G401 (cell line): Measurements from ENCODE around the gene FKBP6. TPM values are rescaled to one million over a fixed set of nuclear protein-coding genes. Genes with fewer than 3 reads are reported as not detected.
"Not testable (repeated sequence)": the region's sequence is repeated elsewhere in the genome, so short reads cannot be mapped to it uniquely, and the experiment has no call there.

Experiments
- DNase-seq: peaks from one replicate; pipeline ENCODE4 v3.0.0-alpha.2; 2015; ENCODE audit warnings: low spot score
- in situ Hi-C: cut with HindIII; loops from 2 replicates; pipeline ENCODE4 v1.10.0; 2016; ENCODE audit warnings: low sequenced_read_pairs, mixed read lengths
- total RNA-seq: library from RNA; depleted of rRNA; stranded (reverse); fragments of >200 nt; shearing (Covaris generic); gene quantifications from 2 replicates; pipeline ENCODE4 v1.2.3, GENCODE V29; 2014

FKBP6 gene
- total RNA-seq, 1 experiment from 2014 or later: not detected

DNA sequence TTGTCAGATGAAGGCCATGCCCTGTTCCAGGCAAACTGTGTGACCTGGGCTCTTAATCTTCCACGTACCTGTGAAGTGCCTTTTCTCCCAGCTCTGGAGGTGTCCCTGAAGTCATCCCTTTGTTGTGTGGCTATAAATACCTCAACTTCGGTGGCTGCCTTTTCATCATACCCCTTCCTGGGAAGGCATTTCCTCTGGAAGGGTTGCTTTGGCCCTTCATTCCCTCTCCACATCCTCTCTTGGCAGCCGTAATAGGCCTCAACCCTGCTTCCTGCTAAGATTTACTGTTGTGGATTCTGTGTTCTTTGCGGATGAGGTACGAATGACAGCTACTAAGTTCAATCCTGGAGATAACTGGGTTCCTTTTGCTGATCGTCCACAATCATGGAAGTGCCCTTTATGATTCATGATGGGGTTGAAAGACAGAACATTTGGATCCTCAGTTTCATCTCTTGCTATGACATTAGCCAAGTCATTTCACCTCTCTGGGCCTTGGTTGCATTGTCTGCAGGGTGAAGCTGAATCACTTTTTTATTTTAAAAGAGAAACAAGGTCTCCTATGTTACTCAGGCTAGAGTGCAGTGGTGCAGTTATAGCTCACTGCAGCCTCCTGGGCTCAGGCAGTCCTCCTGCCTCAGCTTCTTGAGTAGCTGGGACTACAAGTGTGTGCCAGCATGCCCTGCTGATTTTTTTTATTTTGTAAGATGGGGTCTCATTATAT lies 23.6 kb downstream of the FKBP6 start:
- DNase-seq: no peak
- in situ Hi-C loops: no loop called here

DNA sequence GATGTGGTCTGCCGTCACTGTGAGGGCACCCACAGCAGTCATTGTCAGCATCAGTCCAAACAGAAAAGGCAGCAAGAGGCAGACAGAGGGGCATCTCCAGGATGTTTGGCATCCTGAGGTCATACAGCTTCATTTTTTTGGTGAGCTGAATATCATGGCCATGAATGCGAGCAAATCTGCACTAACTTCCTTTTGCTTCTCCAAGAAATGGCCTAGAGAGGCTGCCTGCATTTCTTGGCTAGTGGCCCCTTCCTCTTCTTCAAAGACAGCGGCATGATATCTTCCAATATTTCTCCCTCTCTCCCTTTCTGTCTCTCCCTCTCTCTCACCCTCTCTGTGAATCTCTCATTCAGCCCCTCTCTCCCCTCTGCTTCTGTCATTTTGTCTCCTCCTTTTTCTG lies 24.8 kb downstream of the FKBP6 start:
- in situ Hi-C loops: no loop called here
- DNase-seq: no peak

DNA sequence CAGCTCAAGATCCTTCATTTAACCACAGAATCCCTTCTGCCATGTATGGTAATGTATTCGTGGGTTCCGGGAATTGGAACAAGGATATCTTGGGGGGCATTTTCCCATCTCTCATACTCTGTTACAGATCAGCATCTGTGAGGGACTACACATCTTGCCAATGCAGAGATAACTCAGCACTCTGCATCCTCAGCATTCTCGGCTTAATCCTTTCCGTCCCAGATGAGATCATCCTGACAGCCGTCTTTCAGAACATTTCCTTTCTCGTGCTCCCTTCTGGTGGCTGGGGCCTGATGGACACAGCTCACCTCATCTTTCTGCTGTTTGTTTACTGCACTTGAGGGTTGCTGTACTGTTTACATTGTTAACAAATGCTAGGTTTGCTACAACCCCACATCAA lies 25.3 kb downstream of the FKBP6 start:
- in situ Hi-C loops: no loop called here
- DNase-seq: no peak

- no peak for DNase-seq
- in situ Hi-C loops: no loop called here
Observed at GRCh38 chr7:73354196-73354595, 26.2 kb downstream of the FKBP6 start.

DNA sequence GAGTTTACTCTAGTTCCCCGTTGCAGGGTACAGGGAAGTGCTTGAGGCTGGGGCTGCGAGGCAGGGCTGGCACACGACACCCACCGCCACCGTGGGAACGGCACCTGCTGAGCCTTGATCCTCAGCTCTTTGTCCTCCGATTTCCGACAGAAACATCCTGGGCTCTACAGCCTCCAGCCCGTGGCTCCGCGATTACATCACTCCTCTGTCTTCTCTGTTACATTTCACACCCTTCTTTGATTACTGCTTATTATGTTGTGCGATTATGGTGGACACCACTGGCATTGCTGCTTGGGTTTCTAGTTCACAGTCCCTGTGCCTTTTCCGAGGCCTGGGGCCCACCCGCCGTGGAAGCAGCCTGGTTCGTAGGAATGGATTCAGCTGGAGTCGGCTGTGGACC lies 26.9 kb downstream of the FKBP6 start:
- DNase-seq: no peak
- in situ Hi-C loops: no loop called here

- in situ Hi-C loops: no loop called here
- DNase-seq: no peak
Observed at GRCh38 chr7:73356159-73356558, 28.2 kb downstream of the FKBP6 start.

- DNase-seq: no peak
- in situ Hi-C loops: no loop called here
Observed at GRCh38 chr7:73358590-73359275, 30.8 kb downstream of the FKBP6 start.

DNA sequence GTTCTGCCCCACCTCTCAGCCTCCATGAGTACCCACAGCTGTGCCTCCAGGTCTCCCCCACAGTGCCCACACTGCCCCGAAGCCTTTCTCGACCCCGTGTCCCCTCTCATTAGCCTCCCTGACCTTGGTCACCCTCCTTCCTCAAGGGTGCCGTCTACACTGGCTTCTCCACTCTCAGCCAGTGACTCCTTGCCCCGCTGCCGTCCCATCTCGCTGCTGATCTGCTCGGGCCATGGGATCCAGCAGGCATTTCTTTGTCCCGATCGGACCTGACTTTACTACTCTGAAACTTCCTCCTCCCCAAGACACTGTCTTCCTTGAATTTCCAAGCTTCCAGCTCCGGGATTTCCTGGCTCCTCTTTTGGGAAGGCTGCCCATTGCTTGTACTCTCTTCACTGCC lies 31.3 kb downstream of the FKBP6 start:
- in situ Hi-C loops: no loop called here
- DNase-seq: no peak

DNA sequence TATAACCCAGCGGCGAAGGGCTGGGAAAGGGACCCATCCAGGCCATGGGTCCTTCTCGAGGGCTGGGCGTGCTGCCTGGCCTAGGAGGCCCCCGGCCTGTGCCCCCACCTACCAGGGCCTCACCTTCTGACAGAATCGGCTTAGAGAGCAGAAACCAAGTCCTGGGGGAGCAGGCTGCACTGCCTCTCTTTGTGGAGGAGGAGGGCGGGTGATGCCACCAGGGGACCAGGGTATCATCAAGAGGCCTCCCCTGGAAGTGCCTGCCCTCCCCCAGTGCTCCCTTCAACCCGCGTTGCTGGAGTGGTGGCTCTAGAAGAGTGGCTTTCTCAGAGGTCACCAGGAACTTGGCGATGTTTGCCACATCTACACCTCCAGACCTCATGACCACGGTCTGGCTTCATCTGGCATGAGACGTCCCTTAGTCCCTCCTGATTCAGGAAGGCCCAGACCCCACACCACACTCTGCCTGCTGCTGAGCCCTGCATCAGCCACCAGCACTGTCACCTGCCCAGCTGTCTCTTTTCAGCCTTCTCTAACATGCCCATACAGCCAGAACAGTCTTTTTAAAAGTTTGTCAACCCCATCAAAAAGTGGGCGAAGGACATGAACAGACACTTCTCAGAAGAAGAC lies 31.9 kb downstream of the FKBP6 start:
- no peak for DNase-seq
- in situ Hi-C loops: no loop called here

GRCh38 chr7:73360590-73360989 lies 32.6 kb downstream of the FKBP6 start:
- in situ Hi-C loops, DNase-seq: not testable (repeated sequence)

DNA sequence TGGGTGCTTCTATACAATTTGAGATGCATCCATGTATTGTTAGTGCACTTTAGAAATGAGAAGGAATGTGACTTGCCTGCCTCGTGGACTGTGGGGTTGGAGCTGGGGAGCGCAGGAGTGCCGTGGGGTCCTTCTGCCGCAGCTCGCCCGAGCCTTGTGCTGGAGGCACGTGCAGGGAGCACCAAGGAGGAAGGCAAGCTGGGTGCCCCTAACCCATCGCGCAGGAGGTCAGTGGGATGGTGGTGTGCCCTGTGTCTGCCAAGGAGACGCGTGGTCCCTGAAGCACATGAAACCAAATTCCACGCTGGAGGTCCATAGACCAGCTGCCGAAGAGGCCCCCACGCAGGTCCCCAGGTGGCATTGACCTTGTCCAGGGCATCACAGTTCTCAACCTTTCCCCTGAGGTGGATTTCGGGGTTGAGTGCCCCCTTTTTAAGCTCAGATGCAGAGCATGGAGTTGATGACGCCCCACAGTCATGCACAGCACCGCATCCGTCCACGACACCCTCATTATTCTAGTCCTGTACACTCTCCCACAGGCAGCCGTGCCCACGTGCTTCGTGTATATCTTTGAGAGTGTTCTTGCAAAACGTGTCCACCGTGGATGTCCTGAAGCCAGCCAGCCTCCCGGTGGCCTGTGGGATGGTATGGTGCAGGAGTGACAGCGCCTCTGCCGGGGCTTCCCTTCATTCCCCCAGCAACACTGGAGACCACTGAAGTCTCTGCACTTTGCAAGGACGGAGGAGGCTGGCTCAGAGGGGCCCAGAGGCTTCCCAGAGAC lies 35.5 kb downstream of the FKBP6 start:
- in situ Hi-C loops: no loop called here
- DNase-seq: no peak

DNA sequence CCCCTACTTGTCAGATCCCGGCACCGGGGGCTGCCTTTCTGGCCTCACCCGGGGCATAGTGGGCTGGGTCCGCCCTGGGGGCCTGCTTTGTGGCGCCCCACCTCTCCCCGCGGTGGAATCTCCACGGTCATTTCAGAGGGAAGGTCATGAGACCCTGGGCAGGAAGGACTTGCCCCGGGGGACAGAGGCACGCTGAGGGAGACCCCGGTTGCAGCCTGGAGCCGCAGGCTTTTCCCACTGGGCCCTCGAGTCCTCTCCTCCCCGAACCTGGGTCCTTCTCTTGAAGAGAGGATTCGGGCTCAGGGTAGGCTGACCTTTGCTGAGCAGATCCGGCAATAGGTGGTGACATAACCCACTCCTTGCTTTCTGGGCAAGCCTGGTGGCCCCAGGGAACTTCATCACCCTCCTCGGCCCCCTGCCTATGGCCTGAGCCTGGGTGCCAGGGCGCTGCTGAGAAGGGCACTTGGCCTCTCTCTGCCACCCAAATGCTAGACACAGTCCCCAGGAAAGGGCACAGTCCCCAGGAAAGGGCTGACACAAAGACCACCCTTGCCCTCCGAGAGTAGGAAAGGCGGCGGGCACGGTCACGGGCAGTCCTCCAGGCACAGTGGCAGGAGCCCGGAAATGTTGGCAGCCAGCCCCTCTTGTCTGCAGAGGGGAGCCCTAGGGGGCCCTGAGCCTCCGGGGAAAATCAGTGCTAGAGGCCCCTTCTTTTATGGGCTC lies 36.2 kb downstream of the FKBP6 start:
- DNase-seq: peak; percentile 4
- in situ Hi-C loops: no loop called here

- in situ Hi-C loops: no loop called here
- DNase-seq: no peak
Observed at GRCh38 chr7:73366127-73366526, 38.2 kb downstream of the FKBP6 start.

DNA sequence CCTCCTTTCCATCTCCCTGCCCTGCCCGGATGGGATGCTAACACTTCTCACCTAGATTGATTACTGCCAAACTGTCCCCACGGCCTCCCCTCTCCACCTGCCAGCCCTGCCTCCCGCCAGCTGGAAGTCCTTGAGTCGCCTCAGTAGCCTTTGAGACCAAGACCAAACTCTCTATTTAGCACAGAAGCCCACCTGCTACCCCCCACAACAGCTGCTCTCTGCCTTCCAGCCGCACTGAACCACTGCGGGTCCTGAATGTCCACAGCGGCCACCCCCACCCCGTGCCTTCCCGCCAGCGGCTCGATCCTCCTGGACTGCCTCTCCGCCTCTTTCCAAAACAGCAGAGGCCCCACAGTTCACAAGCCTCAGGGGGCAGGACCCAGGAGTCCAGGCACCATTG lies 39.0 kb downstream of the FKBP6 start:
- DNase-seq: no peak

GRCh38 chr7:73369009-73369408 lies 41.0 kb downstream of the FKBP6 start:
- no peak for DNase-seq
- in situ Hi-C loops: no loop called here

More for the DNA sequence above, 39.0 kb downstream of the FKBP6 start:
- in situ Hi-C loops: no loop called here

DNA sequence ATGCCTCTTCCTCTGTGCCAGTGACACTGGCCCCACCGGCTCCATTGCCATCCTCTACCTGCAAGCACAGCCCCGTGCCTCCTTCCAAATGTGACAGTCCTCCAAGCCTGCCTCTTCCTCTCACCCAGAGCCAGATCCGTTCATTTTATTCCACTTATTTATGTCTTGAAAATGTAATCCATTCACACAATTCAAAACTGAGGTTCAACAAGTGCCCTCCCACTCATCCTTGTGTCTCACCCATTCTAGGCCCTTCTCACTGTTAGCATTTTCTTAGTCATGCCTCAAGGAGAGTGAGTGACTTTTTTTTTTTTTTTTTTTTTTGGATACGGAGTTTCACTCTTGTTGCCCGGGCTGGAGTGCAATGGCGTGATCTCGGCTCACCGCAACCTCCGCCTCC lies 41.7 kb downstream of the FKBP6 start:
- in situ Hi-C loops: no loop called here
- DNase-seq: no peak

DNA sequence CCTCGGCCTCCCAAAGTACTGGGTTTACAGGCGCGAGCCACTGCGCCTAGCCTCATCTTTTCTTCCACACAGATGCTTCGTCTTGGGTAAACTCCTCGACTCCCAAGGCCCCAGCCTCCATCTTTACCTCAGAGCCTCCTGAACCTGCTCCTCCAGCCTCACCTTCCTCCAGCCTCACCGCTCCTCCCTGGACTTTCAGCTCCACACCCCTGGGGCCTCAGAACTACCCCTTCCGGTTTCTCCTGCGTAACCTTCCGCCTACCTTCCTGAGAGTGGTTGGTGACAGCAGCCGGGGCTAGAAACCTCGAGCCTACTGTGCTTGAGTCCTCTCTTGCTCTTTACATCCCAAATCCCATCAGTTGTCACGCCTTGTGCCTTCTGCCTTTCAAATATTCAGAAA lies 45.8 kb downstream of the FKBP6 start:
- no peak for DNase-seq
- in situ Hi-C loops: no loop called here

- DNase-seq: not testable (repeated sequence)
Observed at GRCh38 chr7:73376262-73376661, 48.3 kb downstream of the FKBP6 start.

More at GRCh38 chr7:73376262-73376661, 48.3 kb downstream of the FKBP6 start:
- in situ Hi-C loops: not testable (repeated sequence)
